KMS-11 (cell line): ENCODE results near the gene CCDC171.

Source experiments
- H2AFZ ChIP-seq: fragments of 200-600 bp; sonication (generic); 2 replicates; pipeline ENCODE4 v1.6.1; 2016; ENCODE audit warnings: antibody characterized with exemption, mixed run types, low read depth
- H3K27ac ChIP-seq: fragments of 200-600 bp; sonication (generic); 2 replicates; pipeline ENCODE4 v1.6.1; 2016; ENCODE audit warnings: mild to moderate bottlenecking, mixed run types
- H3K27me3 ChIP-seq: fragments of 200-600 bp; sonication (generic); 2 replicates; pipeline ENCODE4 v1.6.1; 2017; ENCODE audit warnings: mild to moderate bottlenecking, low read depth, mixed run types, moderate library complexity; ENCODE audit not compliant: insufficient read depth
- H3K36me3 ChIP-seq: fragments of 200-600 bp; sonication (generic); 2 replicates; pipeline ENCODE4 v1.6.1; 2017; ENCODE audit warnings: mild to moderate bottlenecking, mixed run types; ENCODE audit not compliant: insufficient read depth
- H3K4me1 ChIP-seq: fragments of 200-600 bp; sonication (generic); 2 replicates; pipeline ENCODE4 v1.6.1; 2016; ENCODE audit warnings: mild to moderate bottlenecking, low read depth, mixed run types; ENCODE audit not compliant: poor library complexity, severe bottlenecking
- H3K4me2 ChIP-seq: fragments of 200-600 bp; sonication (generic); 2 replicates; pipeline ENCODE4 v1.7.0; 2016; ENCODE audit warnings: mild to moderate bottlenecking, mixed run types
- H3K4me3 ChIP-seq: fragments of 200-600 bp; sonication (generic); IDR thresholded peaks from 2 replicates; pipeline ENCODE4 v1.6.1; 2017; ENCODE audit warnings: low read depth, low read length, mixed read lengths; ENCODE audit not compliant: insufficient read depth
- H3K79me2 ChIP-seq: fragments of 200-600 bp; sonication (generic); 2 replicates; pipeline ENCODE4 v1.6.1; 2016; ENCODE audit warnings: low read depth, mixed run types; ENCODE audit not compliant: insufficient read depth
- H3K9ac ChIP-seq: fragments of 200-600 bp; sonication (generic); 2 replicates; pipeline ENCODE4 v1.6.1; 2016; ENCODE audit warnings: mild to moderate bottlenecking, mixed run types
- H4K20me1 ChIP-seq: fragments of 200-600 bp; sonication (generic); 2 replicates; pipeline ENCODE4 v1.6.1; 2016; ENCODE audit warnings: mild to moderate bottlenecking, mixed run types; ENCODE audit not compliant: insufficient read depth
- CTCF ChIP-seq: fragments of 200-600 bp; sonication (generic); conservative IDR thresholded peaks from 2 replicates; pipeline ENCODE4 v1.6.1; 2017; ENCODE audit warnings: low read depth, mild to moderate bottlenecking, antibody characterized with exemption, low read length, moderate library complexity, mixed read lengths

Gene CCDC171

GRCh38 chr9:16023446-16023845, 470.6 kb downstream of the CCDC171 start:
- no peak overlapping the region for H3K9ac ChIP-seq
- no peak for TF ChIP-seq CTCF
- no peaks in the 10 kb centered on the region for H3K4me1 ChIP-seq
- H3K79me2 ChIP-seq, result no peaks in the 10 kb centered on the region
- H3K4me3 ChIP-seq, result no peak overlapping the region
- no peaks in the 10 kb centered on the region for H3K36me3 ChIP-seq
- H4K20me1 ChIP-seq, result no peaks in the 10 kb centered on the region
- no peak overlapping the region for H3K4me2 ChIP-seq
- no peak overlapping the region for H2AFZ ChIP-seq
- no peaks in the 10 kb centered on the region for H3K27me3 ChIP-seq
- H3K27ac ChIP-seq, result no peak overlapping the region
